WERI-Rb-1 (cell line): ENCODE measurements around the gene UBE2A.

Source experiments
- DNase-seq: peaks from one replicate; pipeline ENCODE4 v3.0.0-alpha.2; 2020
- H3K27ac ChIP-seq: fragments of 250-450 bp; sonication (Bioruptor Pico); 2 replicates; pipeline ENCODE4 v1.5.1; 2020; ENCODE audit warnings: mild to moderate bottlenecking, moderate library complexity
- H3K27me3 ChIP-seq: fragments of 250-450 bp; sonication (Bioruptor Pico); 2 replicates; pipeline ENCODE4 v1.5.1; 2021; ENCODE audit warnings: mild to moderate bottlenecking, low read depth, moderate library complexity; ENCODE audit not compliant: insufficient read depth, severe bottlenecking
- H3K36me3 ChIP-seq: fragments of 250-450 bp; sonication (Bioruptor Pico); 2 replicates; pipeline ENCODE4 v1.5.1; 2020; ENCODE audit warnings: mild to moderate bottlenecking, moderate library complexity
- H3K4me3 ChIP-seq: 2 replicates; pipeline ENCODE4 v1.5.1; 2011; ENCODE audit warnings: low read depth, mild to moderate bottlenecking, control low read depth, low read length
- H3K9me3 ChIP-seq: fragments of 250-450 bp; sonication (Bioruptor Pico); 2 replicates; pipeline ENCODE4 v1.5.1; 2021; ENCODE audit warnings: mild to moderate bottlenecking, moderate library complexity; ENCODE audit not compliant: severe bottlenecking
- CTCF ChIP-seq: IDR thresholded peaks from 2 replicates; pipeline ENCODE4 v1.5.1; 2011; ENCODE audit warnings: low read depth, mild to moderate bottlenecking, control low read depth, inconsistent platforms, low read length

The UBE2A gene

GRCh38 chrX:119574394-119575266 is at the start of gene UBE2A:
Gene UBE2A, plus strand, starts transcription at chrX:119574563. Its CDS starts 149 bp downstream, at chrX:119574712.
- peaks cover 8% of the 10 kb centered on the region for H3K27me3 ChIP-seq
- H3K36me3 ChIP-seq: peaks cover 6% of the 10 kb centered on the region; the same call in 1 of the 2 replicates
- no peaks in the 10 kb centered on the region for H3K9me3 ChIP-seq
- peak within 1 kb of the TSS; percentile 86 for H3K27ac ChIP-seq
- DNase-seq: peak; percentile 90
- 0 out of 2 replicates have a peak, but pooled peaks have one; percentile 5 for TF ChIP-seq CTCF
- H3K4me3 ChIP-seq: peak within 1 kb of the TSS; percentile 80

DNA sequence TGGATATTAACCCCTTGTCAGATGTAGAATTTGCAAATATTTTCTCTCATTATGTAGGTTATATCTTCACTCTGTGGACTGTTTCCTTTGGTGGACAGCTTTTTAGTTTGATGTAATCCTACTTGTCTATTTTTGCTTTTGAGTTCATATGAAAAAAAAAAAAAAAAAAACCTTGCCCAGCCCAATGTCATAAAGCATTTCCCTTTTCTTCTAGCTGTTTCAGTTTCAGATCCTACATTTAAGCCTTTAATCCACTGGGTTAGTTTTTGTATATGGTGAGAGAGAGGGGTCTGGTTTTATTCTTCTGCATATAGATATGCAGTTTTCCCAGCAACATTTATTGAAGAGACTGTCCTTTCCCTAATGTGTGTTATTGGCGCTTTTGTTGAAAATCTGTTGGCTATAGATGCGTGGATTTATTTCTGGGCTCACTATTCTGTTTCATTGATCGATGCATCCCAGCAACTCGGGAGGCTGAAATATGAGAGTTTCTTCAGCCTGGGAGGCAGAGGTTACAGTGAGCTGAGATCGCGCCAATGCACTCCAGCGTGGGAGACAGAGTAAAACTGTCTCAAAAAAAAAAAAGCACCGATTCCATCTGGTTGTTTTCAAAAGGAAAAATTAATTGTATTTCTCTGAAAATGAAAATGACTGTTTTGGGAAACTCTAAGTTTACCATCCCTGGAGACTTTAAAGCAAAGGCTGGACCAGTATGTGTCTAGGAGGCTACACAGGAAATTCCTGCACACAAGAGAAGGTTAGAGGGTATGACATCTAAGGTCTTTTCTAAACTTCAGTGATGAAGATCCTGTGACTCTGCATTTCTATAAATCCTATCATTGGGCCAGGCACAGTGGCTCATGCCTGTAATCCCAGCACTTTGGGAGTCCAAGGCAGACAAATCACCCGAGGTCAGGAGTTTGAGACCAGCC is 44.8 kb upstream of the UBE2A start:
- H3K36me3 ChIP-seq: no peaks in the 10 kb centered on the region
- no peak overlapping the region for H3K27ac ChIP-seq
- H3K4me3 ChIP-seq: no peak overlapping the region
- no peaks in the 10 kb centered on the region for H3K9me3 ChIP-seq
- no peak for DNase-seq
- TF ChIP-seq CTCF: no peak
- H3K27me3 ChIP-seq: no peaks in the 10 kb centered on the region

- no peaks in the 10 kb centered on the region for H3K9me3 ChIP-seq
- no peak overlapping the region for H3K27ac ChIP-seq
- no peak overlapping the region for H3K4me3 ChIP-seq
- H3K27me3 ChIP-seq: no peaks in the 10 kb centered on the region
- no peak for TF ChIP-seq CTCF
- peaks cover 17% of the 10 kb centered on the region for H3K36me3 ChIP-seq
- no peak for DNase-seq
These were observed 36.9 kb upstream of the UBE2A start for GRCh38 chrX:119537487-119537886.

DNA sequence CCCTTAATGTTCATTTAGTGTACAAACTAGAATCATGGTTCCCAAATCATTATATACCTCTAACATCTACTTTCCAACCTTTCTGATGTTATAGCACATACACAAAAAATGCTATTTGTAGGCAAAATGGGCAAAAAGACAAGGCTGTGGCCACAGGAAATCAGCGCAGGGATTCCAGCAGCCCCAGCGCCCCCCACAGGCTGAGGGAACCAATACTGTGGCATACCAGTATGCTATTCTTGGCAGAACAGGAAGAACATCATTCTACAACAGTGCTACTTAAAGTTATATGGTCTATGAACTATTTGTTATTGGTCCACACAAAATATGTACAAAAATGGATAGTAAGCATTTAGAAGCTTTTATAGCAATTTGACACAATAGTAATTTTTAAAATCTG is 34.5 kb upstream of the UBE2A start:
- DNase-seq: no peak
- TF ChIP-seq CTCF: no peak
- H3K27me3 ChIP-seq: no peaks in the 10 kb centered on the region
- H3K9me3 ChIP-seq: no peaks in the 10 kb centered on the region
- H3K4me3 ChIP-seq: no peak overlapping the region
- peaks cover 17% of the 10 kb centered on the region for H3K36me3 ChIP-seq
- no peak overlapping the region for H3K27ac ChIP-seq

GRCh38 chrX:119541188-119541587 is 33.2 kb upstream of the UBE2A start:
- H3K27ac ChIP-seq: no peak overlapping the region
- H3K9me3 ChIP-seq: no peaks in the 10 kb centered on the region
- no peak for DNase-seq
- peaks cover 17% of the 10 kb centered on the region for H3K36me3 ChIP-seq
- H3K27me3 ChIP-seq: no peaks in the 10 kb centered on the region
- no peak for TF ChIP-seq CTCF
- H3K4me3 ChIP-seq: no peak overlapping the region
